H1 (cell line): ENCODE measurements around the gene VARS2. TPM values are rescaled to one million over a fixed set of nuclear protein-coding genes. Genes with fewer than 3 reads are reported as not detected.
"Not testable (repeated sequence)": the region's sequence is repeated elsewhere in the genome, so short reads cannot be mapped to it uniquely, and the experiment has no call there.

ENCODE experiments used
- CTCF ChIA-PET: fragments of 300-600 bp; sonication (Branson Sonifier 250); formaldehyde crosslinking; loops from one replicate; lab custom pipeline; 2021; ENCODE audit not compliant: partially characterized antibody; lab: Charles Lee
- POLR2A ChIA-PET: fragments of 300-600 bp; sonication (Branson Sonifier 250); formaldehyde crosslinking; loops from one replicate; lab custom pipeline; 2021; ENCODE audit warnings: inconsistent platforms; ENCODE audit not compliant: partially characterized antibody; lab: Charles Lee
- DNase-seq, 2 experiments: peaks; one replicate each; pipeline versions ENCODE4 v3.0.0 to v3.0.0-alpha.2; 2010 to 2022; ENCODE audit warnings: low spot score in 2 of 2, low read depth in 1 of 2, mixed read lengths in 1 of 2
- FAIRE-seq: peaks from 2 replicates; lab custom pipeline; 2011; peaks lifted over from hg19 to GRCh38; lab: Jason Lieb, UNC
- H2AFZ ChIP-seq: 2 replicates; pipeline ENCODE4 v1.8.1; 2012; ENCODE audit warnings: low read length, inconsistent platforms
- H2AK5ac ChIP-seq: 2 replicates; pipeline ENCODE4 v1.6.1; 2013; ENCODE audit warnings: low read depth, low read length
- H2BK120ac ChIP-seq: replicated peaks from 2 replicates; pipeline ENCODE3; 2013; ENCODE audit warnings: low read depth, low read length, inconsistent platforms
- H2BK12ac ChIP-seq: 2 replicates; pipeline ENCODE4 v1.6.1; 2013; ENCODE audit warnings: low read depth, low read length
- H2BK15ac ChIP-seq: 2 replicates; pipeline ENCODE4 v1.6.1; 2013; ENCODE audit warnings: low read length
- H2BK20ac ChIP-seq: 2 replicates; pipeline ENCODE4 v1.6.1; 2013; ENCODE audit warnings: low read length
- H2BK5ac ChIP-seq: 2 replicates; pipeline ENCODE4 v1.6.1; 2013; ENCODE audit warnings: low read depth, low read length
- H3K14ac ChIP-seq: 2 replicates; pipeline ENCODE4 v1.6.1; 2013; ENCODE audit warnings: inconsistent platforms; ENCODE audit not compliant: insufficient read length
- H3K18ac ChIP-seq: 2 replicates; pipeline ENCODE4 v1.6.1; 2013; ENCODE audit warnings: low read length; ENCODE audit errors: extremely low read depth
- H3K23ac ChIP-seq: 2 replicates; pipeline ENCODE4 v1.6.1; 2013; ENCODE audit warnings: inconsistent platforms; ENCODE audit not compliant: insufficient read length
- H3K23me2 ChIP-seq: 2 replicates; pipeline ENCODE4 v1.6.1; 2013; ENCODE audit warnings: low read depth, low read length
- H3K27ac ChIP-seq: 2 replicates; pipeline ENCODE4 v1.6.1; 2011; ENCODE audit warnings: low read depth, low read length, inconsistent platforms
- H3K27me3 ChIP-seq, 4 experiments: replicated peaks in 1 of 4; 1 replicate in 1 of 4; 2 replicates in 3 of 4; pipeline versions ENCODE4 v1.6.1 to v1.8.1; 2011 to 2013; ENCODE audit warnings: low read length in 3 of 4, mild to moderate bottlenecking in 3 of 4, inconsistent platforms in 2 of 4, mixed read lengths in 2 of 4, moderate library complexity in 1 of 4; ENCODE audit not compliant: control insufficient read depth in 3 of 4, insufficient read depth in 3 of 4; ENCODE audit errors: extremely low read depth in 1 of 4
- H3K36me3 ChIP-seq, 4 experiments: 2 replicates each; pipeline versions ENCODE4 v1.6.1 to v1.8.1; 2011 to 2013; ENCODE audit warnings: mild to moderate bottlenecking in 4 of 4, low read length in 3 of 4, moderate library complexity in 2 of 4, control low read depth in 1 of 4, inconsistent platforms in 1 of 4; ENCODE audit not compliant: insufficient read depth in 4 of 4, control insufficient read depth in 2 of 4
- H3K4ac ChIP-seq: replicated peaks from 2 replicates; pipeline ENCODE3; 2013; ENCODE audit warnings: low read length, low read depth, mixed read lengths, inconsistent platforms; ENCODE audit not compliant: insufficient read length
- H3K4me1 ChIP-seq, 4 experiments: replicated peaks in 1 of 4; 1 replicate in 1 of 4; 2 replicates in 3 of 4; pipeline versions ENCODE4 v1.6.1 to v1.8.1; 2011 to 2013; ENCODE audit warnings: low read length in 3 of 4, inconsistent platforms in 2 of 4, mixed read lengths in 1 of 4; ENCODE audit not compliant: insufficient read depth in 4 of 4, control insufficient read depth in 3 of 4
- H3K4me2 ChIP-seq, 2 experiments: 2 replicates each; pipeline versions ENCODE4 v1.6.1 to v1.8.1; 2011 to 2013; ENCODE audit warnings: low read depth in 2 of 2, low read length in 2 of 2, control low read depth in 1 of 2, inconsistent platforms in 1 of 2, mild to moderate bottlenecking in 1 of 2; ENCODE audit not compliant: insufficient read depth in 1 of 2
- H3K4me3 ChIP-seq, 4 experiments: fragments of 200-600, 300-600 bp in 1 of 4; sonication (generic), shearing (Covaris generic), sonication (Bioruptor Twin) in 1 of 4; 2 replicates each; pipeline versions ENCODE4 v1.5.1 to v1.8.1; 2011 to 2016; ENCODE audit warnings: low read length in 4 of 4, low read depth in 3 of 4, control low read depth in 2 of 4, inconsistent platforms in 2 of 4, mild to moderate bottlenecking in 2 of 4, mixed read lengths in 1 of 4, moderate library complexity in 1 of 4; ENCODE audit not compliant: insufficient read depth in 2 of 4; ENCODE audit errors: extremely low read depth in 1 of 4
- H3K56ac ChIP-seq: replicated peaks from 2 replicates; pipeline ENCODE3; 2013; ENCODE audit warnings: low read depth, mild to moderate bottlenecking, mixed read lengths, low read length, inconsistent platforms; ENCODE audit not compliant: insufficient read length
- H3K79me1 ChIP-seq: 2 replicates; pipeline ENCODE4 v1.6.1; 2013; ENCODE audit warnings: low read depth, low read length, control low read depth
- H3K79me2 ChIP-seq, 2 experiments: 2 replicates each; pipeline versions ENCODE4 v1.6.1 to v1.8.1; 2012 to 2013; ENCODE audit warnings: low read length in 2 of 2, mild to moderate bottlenecking in 2 of 2, inconsistent platforms in 1 of 2; ENCODE audit not compliant: insufficient read depth in 2 of 2, control insufficient read depth in 1 of 2
- H3K9ac ChIP-seq, 4 experiments: replicated peaks in 1 of 4; 1 replicate in 1 of 4; 2 replicates in 3 of 4; pipeline versions ENCODE4 v1.6.1 to v1.8.1; 2011 to 2013; ENCODE audit warnings: low read depth in 3 of 4, low read length in 3 of 4, control low read depth in 2 of 4, mild to moderate bottlenecking in 2 of 4, moderate library complexity in 2 of 4, inconsistent platforms in 1 of 4; ENCODE audit errors: extremely low read depth in 1 of 4
- H3K9me3 ChIP-seq, 2 experiments: 2 replicates each; pipeline versions ENCODE4 v1.6.1 to v1.8.1; 2012 to 2013; ENCODE audit warnings: mild to moderate bottlenecking in 2 of 2, moderate library complexity in 2 of 2, control low read depth in 1 of 2, inconsistent platforms in 1 of 2, low read depth in 1 of 2, low read length in 1 of 2, mixed read lengths in 1 of 2; ENCODE audit not compliant: insufficient read depth in 2 of 2
- H4K20me1 ChIP-seq, 2 experiments: replicated peaks in 1 of 2; 2 replicates each; pipeline versions ENCODE3 to v1.8.1; 2011 to 2013; ENCODE audit warnings: inconsistent platforms in 2 of 2, low read length in 2 of 2, mild to moderate bottlenecking in 1 of 2; ENCODE audit not compliant: insufficient read depth in 2 of 2, control insufficient read depth in 1 of 2
- H4K5ac ChIP-seq: 2 replicates; pipeline ENCODE4 v1.6.1; 2013; ENCODE audit warnings: low read length, low read depth, mixed read lengths, inconsistent platforms; ENCODE audit not compliant: insufficient read length
- H4K8ac ChIP-seq: 2 replicates; pipeline ENCODE4 v1.8.0; 2013; ENCODE audit warnings: mild to moderate bottlenecking, moderate library complexity, low read length, inconsistent platforms; ENCODE audit not compliant: insufficient read depth; ENCODE audit errors: extremely low read depth
- H4K91ac ChIP-seq: replicated peaks from 2 replicates; pipeline ENCODE3; 2013; ENCODE audit warnings: low read length, mixed read lengths, inconsistent platforms; ENCODE audit not compliant: insufficient read length
- whole genome bisulfite sequencing, 2 experiments: shearing (Covaris generic) in 1 of 2; methylation state at CpG; one replicate each; pipeline versions ENCODE4 v1.1.6 to v1.1.7; 2013 to 2015; ENCODE audit warnings: low lambda C conversion rate in 2 of 2, mixed read lengths in 2 of 2, inconsistent platforms in 1 of 2, low coverage in 1 of 2, missing lambda C conversion rate in 1 of 2; ENCODE audit not compliant: insufficient replicate concordance in 2 of 2, insufficient coverage in 1 of 2, insufficient read length in 1 of 2; ENCODE audit errors: extremely low coverage in 1 of 2, missing lambda C conversion rate in 1 of 2; 5-methylcytosine and 5-hydroxymethylcytosine counted together
- polyA plus RNA-seq, 7 experiments: library from polyadenylated mRNA; depleted of rRNA in 3 of 7; stranded (reverse) in 5 of 7; unstranded in 2 of 7; fragments of >200 nt in 5 of 7; fragments of 200-250 nt in 2 of 7; gene quantifications; 1 replicate in 5 of 7; 2 replicates in 1 of 7; 4 replicates in 1 of 7; pipeline versions ENCODE4 v1.2.1 to v1.2.3, GENCODE V29; 2011 to 2013; ENCODE audit warnings: missing spikeins in 2 of 7, mixed read lengths in 2 of 7
- total RNA-seq: library from RNA; stranded (reverse); fragmentation: NEBNext Ultra II Directional; extraction: Animal tissue kit (Norgen Biotek cat#: 25700); gene quantifications from 2 replicates; pipeline ENCODE4 v1.2.1, GENCODE V29; 2021

VARS2 gene
- total and polyA plus RNA-seq, 2 of the 8 experiments (the other 6 are each of a cell fraction or from before 2014, with no cell fraction given) = 26.8 to 47.7 TPM

GRCh38 chr6:30924040-30924627 lies 10.1 kb downstream of the VARS2 start:
- not testable (repeated sequence) for H3K4me3 ChIP-seq, H3K23ac ChIP-seq, H3K18ac ChIP-seq, H3K9me3 ChIP-seq, H4K91ac ChIP-seq, H4K20me1 ChIP-seq, H2BK20ac ChIP-seq, H3K27me3 ChIP-seq, H4K5ac ChIP-seq, H3K4me2 ChIP-seq, H4K8ac ChIP-seq, H3K79me1 ChIP-seq, H2BK120ac ChIP-seq, H2AK5ac ChIP-seq, H2BK15ac ChIP-seq, H3K23me2 ChIP-seq, H3K4ac ChIP-seq, H2AFZ ChIP-seq, H2BK5ac ChIP-seq, H3K79me2 ChIP-seq, H3K4me1 ChIP-seq, H2BK12ac ChIP-seq, FAIRE-seq, H3K9ac ChIP-seq, H3K14ac ChIP-seq, DNase-seq, H3K27ac ChIP-seq, H3K56ac ChIP-seq
- ChIA-PET CTCF (interaction anchor here (0.7 to 16.0 kb wide), 8 partner anchors 9 to 203 kb away, joined by 3 to 285 read pairs (median 4); partner anchors contain the start of genes MUCL3 and VARS2), POLR2A (interaction anchor here (1.1 to 3.6 kb wide), 5 partner anchors 8 to 20 kb away, joined by 3 to 22 read pairs (median 4); partner anchors contain the start of gene VARS2)
- 88% methylated on average over 4 of the region's 9 CpGs; no CpG with 5 or more reads in 1 of the 2 experiments for WGBS, 2 experiments
- H3K36me3 ChIP-seq = peaks cover 8 to 47% (median 22%) of the 10 kb centered on the region in 4 experiments; a peak in 7 of 8 replicates
